Measurements from ENCODE around the gene MT3. TPM values are rescaled to one million over a fixed set of nuclear protein-coding genes. Genes with fewer than 3 reads are reported as not detected.

Gene MT3
- total and polyA plus RNA-seq, 2 of the 13 experiments (the other 11 are each of a cell fraction or from before 2014, with no cell fraction given): not detected

DNA sequence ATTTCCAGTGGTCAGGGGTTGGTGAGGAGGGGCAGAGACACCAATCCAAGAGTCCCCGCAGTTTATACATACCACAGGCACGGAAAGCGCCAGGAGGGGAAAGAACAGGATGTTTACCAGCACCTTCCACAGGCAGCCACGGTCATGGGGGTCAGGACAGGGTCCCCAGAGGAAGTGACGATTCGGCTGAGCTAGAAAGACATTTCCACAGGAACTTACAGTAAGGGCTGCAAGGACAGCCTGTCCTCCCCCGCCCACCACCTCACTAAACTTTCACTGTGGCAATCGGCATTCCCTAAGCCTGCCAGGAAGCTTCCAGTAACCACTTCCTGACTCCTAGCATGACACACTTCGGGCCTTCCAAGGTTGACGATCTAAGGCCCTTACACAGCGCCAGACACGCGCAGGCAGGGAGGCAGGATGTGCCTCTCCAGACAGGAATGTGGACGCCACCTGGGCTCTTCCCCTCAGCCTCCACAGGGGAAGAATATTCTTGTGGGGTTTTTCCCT, 17.8 kb downstream of the MT3 start (continued):
- TF ChIP-seq, protein P1, sequence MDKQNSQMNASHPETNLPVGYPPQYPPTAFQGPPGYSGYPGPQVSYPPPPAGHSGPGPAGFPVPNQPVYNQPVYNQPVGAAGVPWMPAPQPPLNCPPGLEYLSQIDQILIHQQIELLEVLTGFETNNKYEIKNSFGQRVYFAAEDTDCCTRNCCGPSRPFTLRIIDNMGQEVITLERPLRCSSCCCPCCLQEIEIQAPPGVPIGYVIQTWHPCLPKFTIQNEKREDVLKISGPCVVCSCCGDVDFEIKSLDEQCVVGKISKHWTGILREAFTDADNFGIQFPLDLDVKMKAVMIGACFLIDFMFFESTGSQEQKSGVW (CRISPR knock-in tag; IDR thresholded peaks at IDR 0.05; ENCODE audit: borderline replicate concordance): no peak
- TF ChIP-seq HNRNPH1 (optimal IDR thresholded peaks at IDR 0.05; ENCODE audit: low read depth, low read length) (no peak), ISX (CRISPR knock-in tag; conservative IDR thresholded peaks at IDR 0.05) (no peak), RELA (CRISPR knock-in tag; IDR thresholded peaks at IDR 0.05) (no peak), CENPX (CRISPR knock-in tag; IDR thresholded peaks at IDR 0.05) (no peak), ZNF7 (CRISPR knock-in tag; IDR thresholded peaks at IDR 0.05) (no peak), HOXD1 (CRISPR knock-in tag; IDR thresholded peaks at IDR 0.05) (peak; percentile 62; the same call in 1 of the 2 replicates), JUNB (CRISPR knock-in tag; IDR thresholded peaks at IDR 0.05; ENCODE audit: borderline replicate concordance) (no peak), EEA1 (CRISPR knock-in tag; IDR thresholded peaks at IDR 0.05; ENCODE audit: borderline replicate concordance) (no peak), ZNF720 (CRISPR knock-in tag; IDR thresholded peaks at IDR 0.05) (no peak), RARG (CRISPR knock-in tag; IDR thresholded peaks at IDR 0.05; ENCODE audit: low read depth) (no peak), ZNF790 (CRISPR knock-in tag; IDR thresholded peaks at IDR 0.05; ENCODE audit: borderline replicate concordance) (0 out of 2 replicates have a peak, but pooled peaks have one; percentile 33), ZNF263 (CRISPR knock-in tag; IDR thresholded peaks at IDR 0.05) (peak; percentile 71), SNAPC2 (CRISPR knock-in tag; IDR thresholded peaks at IDR 0.05) (no peak; the same call in 1 of the 2 replicates), BHLHE40 (IDR thresholded peaks at IDR 0.05; ENCODE audit: low read length) (no peak), NCOR1 (IDR thresholded peaks at IDR 0.05; ENCODE audit: borderline replicate concordance, low read length) (no peak; the same call in 1 of the 2 replicates)
- TF ChIP-seq, protein P2, sequence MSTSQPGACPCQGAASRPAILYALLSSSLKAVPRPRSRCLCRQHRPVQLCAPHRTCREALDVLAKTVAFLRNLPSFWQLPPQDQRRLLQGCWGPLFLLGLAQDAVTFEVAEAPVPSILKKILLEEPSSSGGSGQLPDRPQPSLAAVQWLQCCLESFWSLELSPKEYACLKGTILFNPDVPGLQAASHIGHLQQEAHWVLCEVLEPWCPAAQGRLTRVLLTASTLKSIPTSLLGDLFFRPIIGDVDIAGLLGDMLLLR (CRISPR knock-in tag; IDR thresholded peaks at IDR 0.05): peak; percentile 59; the same call in 1 of the 2 replicates
- TF ChIP-seq, protein P3, sequence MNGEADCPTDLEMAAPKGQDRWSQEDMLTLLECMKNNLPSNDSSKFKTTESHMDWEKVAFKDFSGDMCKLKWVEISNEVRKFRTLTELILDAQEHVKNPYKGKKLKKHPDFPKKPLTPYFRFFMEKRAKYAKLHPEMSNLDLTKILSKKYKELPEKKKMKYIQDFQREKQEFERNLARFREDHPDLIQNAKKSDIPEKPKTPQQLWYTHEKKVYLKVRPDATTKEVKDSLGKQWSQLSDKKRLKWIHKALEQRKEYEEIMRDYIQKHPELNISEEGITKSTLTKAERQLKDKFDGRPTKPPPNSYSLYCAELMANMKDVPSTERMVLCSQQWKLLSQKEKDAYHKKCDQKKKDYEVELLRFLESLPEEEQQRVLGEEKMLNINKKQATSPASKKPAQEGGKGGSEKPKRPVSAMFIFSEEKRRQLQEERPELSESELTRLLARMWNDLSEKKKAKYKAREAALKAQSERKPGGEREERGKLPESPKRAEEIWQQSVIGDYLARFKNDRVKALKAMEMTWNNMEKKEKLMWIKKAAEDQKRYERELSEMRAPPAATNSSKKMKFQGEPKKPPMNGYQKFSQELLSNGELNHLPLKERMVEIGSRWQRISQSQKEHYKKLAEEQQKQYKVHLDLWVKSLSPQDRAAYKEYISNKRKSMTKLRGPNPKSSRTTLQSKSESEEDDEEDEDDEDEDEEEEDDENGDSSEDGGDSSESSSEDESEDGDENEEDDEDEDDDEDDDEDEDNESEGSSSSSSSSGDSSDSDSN (CRISPR knock-in tag; IDR thresholded peaks at IDR 0.05): peak; percentile 56; the same call in 1 of the 2 replicates
- TF ChIP-seq, protein P4, sequence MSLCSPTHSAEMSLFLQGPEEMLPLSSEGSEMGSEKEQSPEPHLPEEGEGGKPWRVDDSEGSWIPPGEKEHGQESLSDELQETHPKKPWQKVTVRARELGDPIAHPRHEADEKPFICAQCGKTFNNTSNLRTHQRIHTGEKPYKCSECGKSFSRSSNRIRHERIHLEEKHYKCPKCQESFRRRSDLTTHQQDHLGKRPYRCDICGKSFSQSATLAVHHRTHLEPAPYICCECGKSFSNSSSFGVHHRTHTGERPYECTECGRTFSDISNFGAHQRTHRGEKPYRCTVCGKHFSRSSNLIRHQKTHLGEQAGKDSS (CRISPR knock-in tag; IDR thresholded peaks at IDR 0.05; ENCODE audit: borderline replicate concordance, low read depth): peak; percentile 57
- TF ChIP-seq, protein P5, sequence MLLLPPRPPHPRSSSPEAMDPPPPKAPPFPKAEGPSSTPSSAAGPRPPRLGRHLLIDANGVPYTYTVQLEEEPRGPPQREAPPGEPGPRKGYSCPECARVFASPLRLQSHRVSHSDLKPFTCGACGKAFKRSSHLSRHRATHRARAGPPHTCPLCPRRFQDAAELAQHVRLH (CRISPR knock-in tag; IDR thresholded peaks at IDR 0.05; ENCODE audit: borderline replicate concordance, low read depth): peak; percentile 55; the same call in 1 of the 2 replicates
- TF ChIP-seq, protein P6, sequence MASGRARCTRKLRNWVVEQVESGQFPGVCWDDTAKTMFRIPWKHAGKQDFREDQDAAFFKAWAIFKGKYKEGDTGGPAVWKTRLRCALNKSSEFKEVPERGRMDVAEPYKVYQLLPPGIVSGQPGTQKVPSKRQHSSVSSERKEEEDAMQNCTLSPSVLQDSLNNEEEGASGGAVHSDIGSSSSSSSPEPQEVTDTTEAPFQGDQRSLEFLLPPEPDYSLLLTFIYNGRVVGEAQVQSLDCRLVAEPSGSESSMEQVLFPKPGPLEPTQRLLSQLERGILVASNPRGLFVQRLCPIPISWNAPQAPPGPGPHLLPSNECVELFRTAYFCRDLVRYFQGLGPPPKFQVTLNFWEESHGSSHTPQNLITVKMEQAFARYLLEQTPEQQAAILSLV (CRISPR knock-in tag; IDR thresholded peaks at IDR 0.05; ENCODE audit: borderline replicate concordance): no peak
- TF ChIP-seq, protein P7, sequence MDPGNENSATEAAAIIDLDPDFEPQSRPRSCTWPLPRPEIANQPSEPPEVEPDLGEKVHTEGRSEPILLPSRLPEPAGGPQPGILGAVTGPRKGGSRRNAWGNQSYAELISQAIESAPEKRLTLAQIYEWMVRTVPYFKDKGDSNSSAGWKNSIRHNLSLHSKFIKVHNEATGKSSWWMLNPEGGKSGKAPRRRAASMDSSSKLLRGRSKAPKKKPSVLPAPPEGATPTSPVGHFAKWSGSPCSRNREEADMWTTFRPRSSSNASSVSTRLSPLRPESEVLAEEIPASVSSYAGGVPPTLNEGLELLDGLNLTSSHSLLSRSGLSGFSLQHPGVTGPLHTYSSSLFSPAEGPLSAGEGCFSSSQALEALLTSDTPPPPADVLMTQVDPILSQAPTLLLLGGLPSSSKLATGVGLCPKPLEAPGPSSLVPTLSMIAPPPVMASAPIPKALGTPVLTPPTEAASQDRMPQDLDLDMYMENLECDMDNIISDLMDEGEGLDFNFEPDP (CRISPR knock-in tag; conservative IDR thresholded peaks at IDR 0.05): no peak

Measured in HepG2 (cell line).